Left ventricle myocardium inferior (tissue), 1 donor: ENCODE measurements around the gene PIANP. TPM values are rescaled to one million over a fixed set of nuclear protein-coding genes. Genes with fewer than 3 reads are reported as not detected.
A peak's percentile ranks its signal among the peaks of the same experiment; 100 is the strongest.
"Not testable (repeated sequence)": the region's sequence is repeated elsewhere in the genome, so short reads cannot be mapped to it uniquely, and the experiment has no call there.

ENCODE experiments used
- DNase-seq: peaks from one replicate; pipeline ENCODE4 v3.0.0-alpha.2; 2020
- H3K27ac ChIP-seq: fragments of 200-600 bp; replicated peaks from 2 replicates; pipeline ENCODE4 v1.8.0; 2021
- H3K27me3 ChIP-seq: fragments of 200-600 bp; 2 replicates; pipeline ENCODE4 v1.8.0; 2021; ENCODE audit warnings: low read depth
- H3K36me3 ChIP-seq: fragments of 200-600 bp; 2 replicates; pipeline ENCODE4 v1.8.0; 2021
- H3K4me1 ChIP-seq: fragments of 200-600 bp; 2 replicates; pipeline ENCODE4 v1.8.0; 2021
- H3K4me3 ChIP-seq: fragments of 200-600 bp; 2 replicates; pipeline ENCODE4 v1.8.0; 2021; ENCODE audit warnings: mild to moderate bottlenecking, moderate library complexity
- H3K9me3 ChIP-seq: fragments of 200-600 bp; replicated peaks from 2 replicates; pipeline ENCODE4 v1.8.0; 2021
- CTCF ChIP-seq: fragments of 200-600 bp; IDR thresholded peaks from 2 replicates; pipeline ENCODE4 v1.8.0; 2021; ENCODE audit warnings: antibody characterized with exemption, mild to moderate bottlenecking, borderline replicate concordance
- intact Hi-C: fragments of 100-400 bp; cut with micrococcal nuclease; formaldehyde crosslinking; loops from one replicate; pipeline ENCODE4 v1.11.0; 2022
- long read RNA-seq: library from polyadenylated mRNA; unstranded; transcript quantifications from one replicate; pipeline ENCODE4 v2.0.0, GENCODE V29; 2021
- total RNA-seq: library from RNA; stranded (reverse); fragmentation: NEBNext Ultra II Directional; extraction: Animal tissue kit (Norgen Biotek cat#: 25700); gene quantifications from one replicate; pipeline ENCODE4 v1.2.1, GENCODE V29; 2021
- donor health status: DM: no; HTN: yes; CAD: no; lungs with severe emphysema.

The PIANP gene
- total RNA-seq: 0.41 TPM
- long read RNA-seq: 0 reads

GRCh38 chr12:6700646-6701051, at the start of gene PIANP:
Gene PIANP (minus strand): TSS chr12:6700815. CDS start chr12:6698061, 2,754 bp downstream.
- peak; percentile 38 for DNase-seq
- Histone ChIP-seq H3K4me1 (peaks cover 14% of the 10 kb centered on the region), H3K27ac (no peak within 1 kb of the TSS), H3K36me3 (no peaks in the 10 kb centered on the region), H3K4me3 (peak within 1 kb of the TSS; percentile 65), H3K9me3 (no peaks in the 10 kb centered on the region), H3K27me3 (peaks cover 100% of the 10 kb centered on the region)
- intact Hi-C loops: no loop called here
- no peak for TF ChIP-seq CTCF

DNA sequence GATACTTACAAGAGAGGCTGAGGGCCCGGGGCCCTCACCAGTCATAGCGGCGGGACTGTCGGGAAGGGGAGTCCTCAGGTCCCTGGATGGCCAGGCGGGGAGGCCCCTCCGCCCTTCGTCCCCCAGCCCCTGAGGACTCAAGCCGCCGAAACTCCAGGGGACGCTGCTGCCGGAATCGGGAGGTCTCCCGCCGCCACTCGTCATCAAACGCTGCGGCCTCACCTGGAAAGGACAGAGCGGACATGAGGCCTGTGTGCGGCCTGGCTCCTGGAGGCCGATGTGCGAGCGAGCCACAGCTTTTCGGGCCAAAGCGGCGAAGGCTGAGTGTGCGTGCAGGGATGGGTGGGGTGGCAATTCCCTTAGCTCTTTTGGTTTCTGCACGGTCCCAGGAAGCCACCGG, 48.1 kb upstream of the PIANP start:
- Histone ChIP-seq H3K4me1 (peaks cover 32% of the 10 kb centered on the region), H3K36me3 (peaks cover 54% of the 10 kb centered on the region), H3K9me3 (no peaks in the 10 kb centered on the region), H3K4me3 (no peak overlapping the region), H3K27me3 (no peaks in the 10 kb centered on the region), H3K27ac (no peak overlapping the region)
- TF ChIP-seq CTCF: no peak
- intact Hi-C loops: loop anchor here (5.0 kb wide), 1 partner anchor 79 kb away; the partner anchor contains the start of gene P3H3
- no peak for DNase-seq

DNA sequence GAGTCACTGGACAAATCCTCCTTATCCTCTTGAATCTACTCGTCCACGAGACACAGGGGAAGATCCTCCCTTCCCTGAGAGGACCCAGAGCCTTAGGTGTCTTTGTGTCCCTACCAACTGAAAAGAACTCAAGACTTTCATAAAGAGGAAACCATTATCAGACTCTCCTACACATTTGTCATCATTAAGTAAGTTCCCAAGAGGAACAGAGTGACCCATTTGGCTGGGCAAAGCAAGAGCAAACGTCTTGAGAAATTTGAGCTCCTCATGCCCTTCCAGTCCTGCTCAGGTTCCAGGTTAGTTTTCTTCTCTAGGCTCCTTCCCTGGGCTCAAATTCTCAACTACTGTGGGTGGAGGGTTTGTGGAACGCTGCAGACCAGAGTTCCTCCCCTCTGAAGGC, 46.6 kb upstream of the PIANP start:
- H3K27ac ChIP-seq: no peak overlapping the region
- no peak for DNase-seq
- H3K4me1 ChIP-seq: peaks cover 24% of the 10 kb centered on the region
- peaks cover 54% of the 10 kb centered on the region for H3K36me3 ChIP-seq
- TF ChIP-seq CTCF: no peak
- H3K27me3 ChIP-seq: no peaks in the 10 kb centered on the region
- H3K9me3 ChIP-seq: no peaks in the 10 kb centered on the region
- intact Hi-C loops: loop anchor here (5.0 kb wide), 1 partner anchor 80 kb away; the partner anchor contains the start of gene P3H3
- H3K4me3 ChIP-seq: no peak overlapping the region

DNA sequence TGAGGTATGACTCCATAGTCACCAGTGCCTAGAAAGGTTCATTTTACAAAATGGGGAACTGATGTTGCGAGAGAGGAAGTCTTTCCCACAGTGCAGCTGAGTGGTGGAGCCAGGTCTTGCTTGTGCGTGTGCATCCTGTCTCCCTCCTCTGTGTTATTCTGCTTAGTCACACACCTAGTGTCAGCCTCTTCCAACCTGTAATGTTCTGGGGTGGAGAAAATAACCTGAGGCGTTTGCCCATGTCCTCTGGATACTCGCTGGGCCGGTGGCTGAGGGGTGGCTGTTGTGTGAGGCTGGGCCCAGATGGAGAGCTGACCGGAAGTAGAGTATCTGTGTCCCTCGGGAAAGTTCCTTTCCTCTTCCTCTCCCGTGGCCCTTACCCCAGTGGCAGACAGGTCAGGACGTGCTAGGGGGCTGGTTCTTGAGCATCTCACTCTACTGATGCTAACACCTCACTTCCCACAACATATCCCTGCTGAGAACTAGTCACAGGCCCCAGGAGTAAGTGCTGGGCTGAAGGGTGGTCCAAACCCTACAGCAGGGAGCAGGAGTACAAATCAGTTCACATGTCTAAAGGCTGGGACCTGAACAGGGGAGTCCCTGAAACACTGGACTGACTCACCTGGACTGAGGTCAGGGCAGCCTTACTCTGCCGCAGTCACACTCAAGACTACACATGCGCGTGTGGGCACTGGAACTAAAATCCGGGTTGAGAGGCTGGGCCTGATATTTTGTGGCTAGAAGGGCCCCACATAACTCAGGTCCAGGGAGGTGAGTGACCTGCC, 45.3 kb upstream of the PIANP start:
- no peak for DNase-seq
- peak overlapping the region; percentile 56 for H3K27ac ChIP-seq
- H3K9me3 ChIP-seq: no peaks in the 10 kb centered on the region
- no peak for TF ChIP-seq CTCF
- H3K27me3 ChIP-seq: no peaks in the 10 kb centered on the region
- peaks cover 13% of the 10 kb centered on the region for H3K4me1 ChIP-seq
- H3K4me3 ChIP-seq: no peak overlapping the region
- peaks cover 45% of the 10 kb centered on the region for H3K36me3 ChIP-seq
- intact Hi-C loops: loop anchor here (5.0 kb wide), 1 partner anchor 81 kb away; the partner anchor contains the start of gene P3H3

DNA sequence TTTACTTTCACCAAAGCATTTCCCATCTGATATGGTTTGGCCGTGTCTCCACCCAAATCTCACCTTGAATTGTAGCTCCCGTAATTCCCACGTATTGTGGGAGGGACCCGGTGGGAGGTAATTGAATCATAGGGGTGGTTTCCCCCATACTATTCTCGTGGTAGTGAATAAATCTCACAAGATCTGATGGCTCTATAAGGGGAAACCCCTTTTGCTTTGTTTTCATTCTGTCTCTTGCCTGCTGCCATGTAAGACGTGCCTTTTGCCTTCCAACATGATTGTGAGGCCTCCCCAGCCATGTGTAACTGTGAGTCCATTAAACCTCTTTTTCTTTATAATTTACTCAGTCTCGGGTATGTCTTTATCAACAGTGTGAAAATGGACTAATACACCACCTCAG, 42.7 kb upstream of the PIANP start:
- H3K27ac ChIP-seq, intact Hi-C loops, H3K27me3 ChIP-seq, H3K4me3 ChIP-seq, DNase-seq, H3K9me3 ChIP-seq: not testable (repeated sequence)
- peaks cover 19% of the 10 kb centered on the region for H3K36me3 ChIP-seq
- peaks cover 13% of the 10 kb centered on the region for H3K4me1 ChIP-seq

DNA sequence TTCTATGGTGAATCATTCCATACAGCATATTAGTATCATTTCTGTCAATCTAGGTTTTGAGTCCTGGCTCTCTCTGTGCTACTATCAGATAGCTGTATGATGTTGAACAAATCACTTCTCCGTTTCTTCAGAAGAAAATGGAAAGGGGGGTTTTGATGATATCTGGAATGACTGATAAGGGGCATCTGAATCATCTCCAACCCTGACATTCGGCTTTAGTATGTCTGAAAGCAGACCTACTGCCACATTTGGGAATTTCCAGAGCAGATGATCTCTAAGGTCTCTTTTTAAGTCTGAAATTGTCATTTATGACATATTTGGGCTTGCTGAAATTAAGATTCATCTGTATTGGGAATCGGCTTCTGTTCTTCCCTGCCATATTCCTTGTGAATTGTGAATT, 42.2 kb upstream of the PIANP start:
- intact Hi-C loops: no loop called here
- Histone ChIP-seq H3K36me3 (peaks cover 14% of the 10 kb centered on the region), H3K27ac (no peak overlapping the region), H3K4me3 (no peak overlapping the region), H3K27me3 (no peaks in the 10 kb centered on the region), H3K9me3 (no peaks in the 10 kb centered on the region), H3K4me1 (peaks cover 13% of the 10 kb centered on the region)
- no peak for TF ChIP-seq CTCF
- no peak for DNase-seq

DNA sequence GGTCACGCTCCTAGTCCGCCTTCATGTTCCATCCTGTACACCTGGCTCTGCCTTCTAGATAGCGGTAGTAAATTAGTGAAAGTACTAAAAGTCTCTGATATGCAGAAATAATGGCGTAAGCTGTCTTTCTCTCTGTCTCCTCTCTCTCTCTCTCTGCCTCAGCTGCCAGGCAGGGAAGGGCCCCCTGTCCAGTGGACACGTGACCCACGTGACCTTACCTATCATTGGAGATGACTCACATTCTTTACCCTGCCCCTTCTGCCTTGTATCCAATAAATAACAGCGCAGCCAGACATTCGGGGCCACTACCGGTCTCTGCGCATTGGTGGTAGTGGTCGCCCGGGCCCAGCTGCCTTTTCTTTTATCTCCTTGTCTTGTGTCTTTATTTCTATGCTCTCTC, 41.5 kb upstream of the PIANP start:
- H3K27ac ChIP-seq, DNase-seq, H3K4me3 ChIP-seq, H3K9me3 ChIP-seq, H3K36me3 ChIP-seq, intact Hi-C loops, H3K27me3 ChIP-seq: not testable (repeated sequence)
- peaks cover 13% of the 10 kb centered on the region for H3K4me1 ChIP-seq
